CD4-positive, alpha-beta memory T cell (primary cell): ENCODE results near the gene KIRREL3. TPM values are rescaled to one million over a fixed set of nuclear protein-coding genes. Genes with fewer than 3 reads are reported as not detected.

Experiments used
- CTCF ChIA-PET: fragments of 350-600 bp; sonication (Branson Sonifier 250); formaldehyde crosslinking; loops from one replicate; lab custom pipeline; 2021; ENCODE audit warnings: inconsistent platforms; ENCODE audit not compliant: partially characterized antibody; lab: Charles Lee
- POLR2A ChIA-PET: fragments of 350-600 bp; sonication (Branson Sonifier 250); formaldehyde crosslinking; loops from one replicate; lab custom pipeline; 2021; ENCODE audit not compliant: partially characterized antibody; lab: Charles Lee
- DNase-seq, 5 donors: peaks; one replicate each; pipeline versions ENCODE4 v3.0.0 to v3.0.0-alpha.2; 2020 to 2022; ENCODE audit warnings: mixed read lengths in 1 of 5
- H3K27ac ChIP-seq: one replicate; pipeline ENCODE4 v1.7.0; 2013; ENCODE audit warnings: low read depth, low read length
- H3K27me3 ChIP-seq: 2 replicates; pipeline ENCODE4 v1.7.0; 2013; ENCODE audit warnings: mild to moderate bottlenecking, low read length, moderate library complexity; ENCODE audit not compliant: insufficient read depth
- H3K36me3 ChIP-seq: 2 replicates; pipeline ENCODE4 v1.7.0; 2013; ENCODE audit warnings: mild to moderate bottlenecking, low read length, moderate library complexity; ENCODE audit not compliant: insufficient read depth
- H3K4me1 ChIP-seq: 2 replicates; pipeline ENCODE4 v1.7.0; 2013; ENCODE audit warnings: mild to moderate bottlenecking, low read length, moderate library complexity; ENCODE audit not compliant: insufficient read depth
- H3K4me3 ChIP-seq, 2 donors: one replicate each; pipeline ENCODE4 v1.7.0; 2013; ENCODE audit warnings: low read length in 2 of 2, mild to moderate bottlenecking in 1 of 2
- H3K9me3 ChIP-seq, 2 donors: one replicate each; pipeline ENCODE4 v1.7.0; 2013; ENCODE audit warnings: low read length in 2 of 2, control low read depth in 1 of 2; ENCODE audit not compliant: control insufficient read depth in 1 of 2
- H3K27ac Mint-ChIP-seq, 7 donors: one replicate each; pipeline ENCODE4 v1.8.0; 2020 to 2021; ENCODE audit warnings: mixed read lengths in 7 of 7, mild to moderate bottlenecking in 6 of 7, inconsistent platforms in 3 of 7, moderate library complexity in 3 of 7
- H3K27me3 Mint-ChIP-seq, 2 donors: one replicate each; pipeline ENCODE4 v1.8.0; 2020 to 2021; ENCODE audit warnings: mixed read lengths in 2 of 2
- H3K36me3 Mint-ChIP-seq, 2 donors: one replicate each; pipeline ENCODE4 v1.8.0; 2020 to 2021; ENCODE audit warnings: mixed read lengths in 2 of 2, inconsistent platforms in 1 of 2, mild to moderate bottlenecking in 1 of 2
- H3K4me1 Mint-ChIP-seq, 4 donors: one replicate each; pipeline ENCODE4 v1.8.0; 2020 to 2021; ENCODE audit warnings: mixed read lengths in 4 of 4, mild to moderate bottlenecking in 1 of 4
- H3K4me3 Mint-ChIP-seq, 8 donors: one replicate each; pipeline ENCODE4 v1.8.0; 2020 to 2021; ENCODE audit warnings: mixed read lengths in 8 of 8, mild to moderate bottlenecking in 7 of 8, moderate library complexity in 6 of 8, inconsistent platforms in 3 of 8
- H3K9me3 Mint-ChIP-seq, 8 donors: one replicate each; pipeline ENCODE4 v1.8.0; 2020 to 2021; ENCODE audit warnings: mixed read lengths in 8 of 8, mild to moderate bottlenecking in 5 of 8, inconsistent platforms in 3 of 8, moderate library complexity in 1 of 8
- intact Hi-C: fragments of 100-400 bp; cut with micrococcal nuclease; formaldehyde crosslinking; loops from one replicate; pipeline ENCODE4 v1.15.1; 2023
- polyA plus RNA-seq, 2 donors: library from polyadenylated mRNA; unstranded; fragments of 300-500 nt; fragmentation: Illumina TruSeq; gene quantifications; one replicate each; pipeline ENCODE4 v1.2.3, GENCODE V29; 2021
- total RNA-seq, 2 experiments: library from RNA; stranded (reverse); gene quantifications; one replicate each; pipeline ENCODE4 v1.2.3, GENCODE V29; 2021

The KIRREL3 gene
- total and polyA plus RNA-seq, 4 experiments from 2014 or later = not detected

DNA sequence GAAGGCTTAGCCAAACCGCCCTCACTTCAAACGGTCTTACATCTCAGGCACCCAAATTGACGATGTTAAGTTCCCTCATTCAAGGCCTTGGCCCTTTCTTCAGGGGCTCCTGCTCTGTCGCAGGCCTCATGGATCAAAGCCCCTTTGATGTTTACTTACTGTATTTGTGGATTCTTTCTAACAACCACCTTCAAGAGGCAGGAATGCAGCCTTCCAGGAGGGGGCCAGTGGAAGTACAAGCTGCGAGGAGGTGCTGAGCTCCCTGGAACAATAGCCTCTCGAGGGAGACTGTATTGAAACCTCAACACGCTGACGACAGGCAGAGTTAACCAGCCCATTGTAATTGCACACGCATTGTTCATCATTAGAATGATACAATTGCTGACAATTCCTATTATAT lies 436.0 kb downstream of the KIRREL3 start:
- Histone ChIP-seq H3K4me1 (no peaks in the 10 kb centered on the region), H3K27ac (no peak overlapping the region), H3K4me3 (no peak overlapping the region), H3K36me3 (no peaks in the 10 kb centered on the region), H3K27me3 (no peaks in the 10 kb centered on the region), H3K9me3 (no peaks in the 10 kb centered on the region)
- no peaks in the 10 kb centered on the region for H3K4me1 Mint-ChIP-seq
- H3K9me3 Mint-ChIP-seq = peaks cover 0 to 4% (median 0%) of the 10 kb centered on the region in 8 donors
- ChIA-PET CTCF (no interaction called here), POLR2A (no interaction called here)
- intact Hi-C loops = no loop called here
- H3K27me3 Mint-ChIP-seq = peaks cover 4 to 5% of the 10 kb centered on the region in 2 donors
- no peaks in the 10 kb centered on the region for H3K36me3 Mint-ChIP-seq
- DNase-seq = no peak
- no peak overlapping the region for H3K27ac Mint-ChIP-seq
- no peak overlapping the region for H3K4me3 Mint-ChIP-seq

DNA sequence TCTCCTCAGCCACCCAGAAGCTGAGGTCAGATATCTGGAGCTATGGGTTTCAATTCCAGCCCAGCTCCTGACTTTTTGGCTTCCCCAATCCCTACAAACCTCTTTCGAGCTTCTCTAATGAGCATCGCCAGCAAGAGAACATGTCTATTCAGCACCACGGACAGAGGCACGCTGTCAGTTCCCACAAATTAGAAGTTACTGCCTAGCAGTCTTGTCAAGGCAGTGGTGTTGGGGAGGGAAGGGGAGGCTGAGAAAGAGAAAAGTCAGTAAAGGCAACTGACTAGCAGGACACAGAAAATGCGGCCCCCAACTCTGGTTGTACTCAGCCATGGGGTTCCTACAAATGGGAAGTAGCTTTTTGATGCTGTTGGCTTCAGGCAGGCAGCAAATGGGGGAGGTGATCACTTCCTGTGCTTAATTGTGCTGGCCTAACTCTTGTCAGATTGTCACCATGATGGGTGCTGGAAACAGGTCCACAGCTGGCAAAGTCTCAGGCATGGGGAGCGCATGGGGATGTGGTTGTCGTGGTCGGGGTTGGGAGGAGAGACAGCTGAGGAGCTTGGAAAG lies 439.2 kb downstream of the KIRREL3 start:
- POLR2A ChIA-PET = no interaction called here
- H3K27me3 Mint-ChIP-seq = peaks cover 2 to 3% of the 10 kb centered on the region in 2 donors
- no peaks in the 10 kb centered on the region for H3K9me3 ChIP-seq

DNA sequence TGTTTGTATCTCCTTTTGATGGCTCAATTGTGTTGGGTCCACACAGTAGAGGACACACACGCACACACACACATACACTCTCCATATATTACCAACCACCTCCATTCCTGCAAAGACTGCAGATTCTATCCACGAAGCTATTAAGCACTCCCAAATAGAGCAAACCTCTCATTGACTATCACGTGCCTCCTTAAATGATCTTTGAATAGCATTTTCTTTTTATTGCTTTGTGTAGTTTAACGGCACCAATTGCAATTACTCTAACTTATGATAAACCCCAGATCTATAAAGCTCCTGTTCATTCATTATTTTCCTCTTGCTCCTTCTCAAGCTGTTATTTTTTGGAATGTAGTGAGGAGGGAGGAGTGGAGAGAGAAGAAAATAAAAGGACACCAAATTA lies 440.3 kb downstream of the KIRREL3 start:
- no peaks in the 10 kb centered on the region for H3K4me1 Mint-ChIP-seq
- H3K9me3 Mint-ChIP-seq = peaks cover 0 to 4% (median 0%) of the 10 kb centered on the region in 8 donors
- no peak overlapping the region for H3K4me3 Mint-ChIP-seq
- H3K27me3 ChIP-seq = no peaks in the 10 kb centered on the region
- no peak for DNase-seq
- no peaks in the 10 kb centered on the region for H3K36me3 Mint-ChIP-seq
- H3K36me3 ChIP-seq = no peaks in the 10 kb centered on the region
- H3K27ac ChIP-seq = no peak overlapping the region
- ChIA-PET CTCF (no interaction called here), POLR2A (no interaction called here)
- intact Hi-C loops = no loop called here
- H3K27ac Mint-ChIP-seq = no peak overlapping the region
- no peaks in the 10 kb centered on the region for H3K4me1 ChIP-seq
- no peaks in the 10 kb centered on the region for H3K9me3 ChIP-seq
- H3K27me3 Mint-ChIP-seq = peaks cover 4 to 6% of the 10 kb centered on the region in 2 donors
- H3K4me3 ChIP-seq = no peak overlapping the region

More for the DNA sequence above, 439.2 kb downstream of the KIRREL3 start:
- Mint-ChIP-seq H3K4me3 (no peak overlapping the region), H3K4me1 (no peaks in the 10 kb centered on the region), H3K36me3 (no peaks in the 10 kb centered on the region), H3K9me3 (peaks cover 0 to 4% (median 0%) of the 10 kb centered on the region in 8 donors), H3K27ac (no peak overlapping the region)
- intact Hi-C loops = no loop called here
- Histone ChIP-seq H3K4me1 (no peaks in the 10 kb centered on the region), H3K27me3 (no peaks in the 10 kb centered on the region), H3K4me3 (no peak overlapping the region), H3K27ac (no peak overlapping the region), H3K36me3 (no peaks in the 10 kb centered on the region)
- peak in 1 of 5 donors; percentile 1 for DNase-seq
- CTCF ChIA-PET = no interaction called here

DNA sequence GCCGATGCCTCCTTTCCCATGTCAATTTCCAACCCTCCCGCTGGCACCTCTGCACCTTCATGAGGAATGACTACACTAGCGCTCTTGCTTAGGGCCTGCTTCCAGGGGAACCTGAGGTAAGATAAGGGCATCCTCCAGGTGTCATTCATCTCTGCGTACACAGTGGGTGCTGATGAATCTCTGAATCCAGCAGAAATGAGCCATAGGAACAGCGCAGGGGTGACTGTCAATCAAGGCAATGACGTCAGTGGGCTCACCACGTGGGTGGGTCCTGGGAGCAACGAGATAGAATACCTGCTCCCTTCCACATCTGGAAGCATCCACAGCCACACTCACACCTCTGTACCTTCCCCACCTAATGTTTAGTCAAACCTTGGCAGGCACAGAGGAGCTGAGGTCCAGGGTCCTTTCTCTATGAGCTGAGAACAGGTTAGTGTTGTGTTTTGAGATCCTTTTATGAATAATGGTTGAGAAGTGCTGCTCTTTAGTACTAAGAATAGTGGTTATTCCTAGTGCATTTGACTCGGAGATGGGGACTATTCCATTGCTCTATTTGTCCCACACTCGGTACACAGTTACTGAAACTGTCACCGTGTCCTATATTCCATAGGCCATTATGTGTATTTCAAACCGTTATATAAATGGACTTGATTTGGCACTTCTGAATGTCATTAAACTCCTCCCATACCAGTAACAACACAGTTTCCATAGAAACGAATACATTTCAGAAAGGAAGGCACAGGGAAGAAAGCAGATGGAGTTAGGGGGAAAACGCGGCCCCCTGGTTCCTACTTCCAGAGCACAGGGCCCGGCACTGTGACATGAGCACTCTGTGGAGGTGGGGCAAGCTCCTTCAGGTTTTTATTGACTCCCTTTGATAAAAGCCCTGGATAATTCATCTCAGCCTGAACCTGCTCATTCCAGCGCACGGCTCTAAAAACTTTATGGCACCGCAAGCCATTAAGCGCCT lies 451.7 kb downstream of the KIRREL3 start:
- Mint-ChIP-seq H3K4me1 (peaks cover 0 to 2% (median 0%) of the 10 kb centered on the region in 4 donors), H3K27me3 (peaks cover 0 to 6% of the 10 kb centered on the region in 2 donors), H3K27ac (no peak overlapping the region), H3K9me3 (no peaks in the 10 kb centered on the region), H3K36me3 (no peaks in the 10 kb centered on the region), H3K4me3 (no peak overlapping the region)
- Histone ChIP-seq H3K4me1 (no peaks in the 10 kb centered on the region), H3K36me3 (no peaks in the 10 kb centered on the region), H3K27me3 (no peaks in the 10 kb centered on the region), H3K27ac (no peak overlapping the region), H3K4me3 (no peak overlapping the region), H3K9me3 (no peaks in the 10 kb centered on the region)
- intact Hi-C loops = no loop called here
- POLR2A ChIA-PET = no interaction called here
- CTCF ChIA-PET = no interaction called here
- DNase-seq = no peak

DNA sequence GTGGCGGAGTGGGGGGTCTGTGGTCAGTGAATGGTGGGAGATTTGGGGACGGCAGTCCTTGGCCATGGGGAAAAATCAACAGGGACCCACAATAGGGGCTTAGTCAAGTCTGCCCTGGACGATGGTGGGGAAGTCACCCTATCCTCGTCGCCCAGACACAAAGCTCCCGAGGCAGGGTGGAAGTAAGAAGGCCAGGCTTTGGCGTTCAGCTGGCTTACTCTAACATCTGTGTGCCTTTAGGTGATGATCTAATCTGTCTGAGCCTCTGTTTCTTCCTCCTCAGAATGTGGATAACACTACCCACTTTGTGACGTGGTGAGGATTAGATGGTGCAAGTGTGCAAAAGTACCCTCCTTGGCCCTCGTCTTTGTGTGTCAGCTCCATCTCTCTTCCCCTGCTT lies 452.9 kb downstream of the KIRREL3 start:
- Histone ChIP-seq H3K27me3 (no peaks in the 10 kb centered on the region), H3K4me1 (no peaks in the 10 kb centered on the region), H3K27ac (no peak overlapping the region), H3K9me3 (no peaks in the 10 kb centered on the region), H3K36me3 (no peaks in the 10 kb centered on the region), H3K4me3 (no peak overlapping the region)
- ChIA-PET CTCF (no interaction called here), POLR2A (no interaction called here)
- intact Hi-C loops = no loop called here
- Mint-ChIP-seq H3K4me1 (peaks cover 0 to 2% (median 0%) of the 10 kb centered on the region in 4 donors), H3K4me3 (no peak overlapping the region), H3K27me3 (peaks cover 3 to 6% of the 10 kb centered on the region in 2 donors), H3K36me3 (no peaks in the 10 kb centered on the region), H3K9me3 (no peaks in the 10 kb centered on the region), H3K27ac (no peak overlapping the region)
- DNase-seq = no peak

DNA sequence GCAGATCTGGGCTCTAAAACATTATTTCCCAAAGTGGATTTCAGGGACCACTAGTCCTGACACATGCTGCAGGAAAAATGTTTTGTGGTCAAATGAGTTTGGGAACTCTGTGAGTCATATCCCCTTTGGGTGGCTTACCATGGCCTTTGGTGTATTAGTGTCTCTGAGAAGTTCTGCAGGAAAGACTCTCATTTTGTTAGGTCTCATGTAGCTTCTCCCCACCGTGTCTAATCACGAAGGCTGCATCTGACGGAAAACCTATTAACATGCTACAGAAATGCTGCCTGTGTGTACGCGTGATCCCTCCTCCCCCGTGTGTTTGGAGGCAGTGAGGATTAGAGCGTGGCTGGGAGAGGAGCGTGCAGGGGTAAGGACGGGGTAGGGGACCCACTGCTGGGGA lies 453.4 kb downstream of the KIRREL3 start:
- intact Hi-C loops = no loop called here
- CTCF ChIA-PET = no interaction called here
- Histone ChIP-seq H3K27me3 (no peaks in the 10 kb centered on the region), H3K4me3 (no peak overlapping the region), H3K4me1 (no peaks in the 10 kb centered on the region), H3K36me3 (no peaks in the 10 kb centered on the region), H3K9me3 (no peaks in the 10 kb centered on the region), H3K27ac (no peak overlapping the region)
- H3K4me1 Mint-ChIP-seq = peaks cover 0 to 2% (median 0%) of the 10 kb centered on the region in 4 donors
- no peak overlapping the region for H3K27ac Mint-ChIP-seq
- H3K9me3 Mint-ChIP-seq = no peaks in the 10 kb centered on the region
- H3K36me3 Mint-ChIP-seq = no peaks in the 10 kb centered on the region
- peak in 1 of 5 donors; percentile 40 for DNase-seq
- H3K4me3 Mint-ChIP-seq = no peak overlapping the region
- POLR2A ChIA-PET = no interaction called here
- H3K27me3 Mint-ChIP-seq = peaks cover 3 to 6% of the 10 kb centered on the region in 2 donors

DNA sequence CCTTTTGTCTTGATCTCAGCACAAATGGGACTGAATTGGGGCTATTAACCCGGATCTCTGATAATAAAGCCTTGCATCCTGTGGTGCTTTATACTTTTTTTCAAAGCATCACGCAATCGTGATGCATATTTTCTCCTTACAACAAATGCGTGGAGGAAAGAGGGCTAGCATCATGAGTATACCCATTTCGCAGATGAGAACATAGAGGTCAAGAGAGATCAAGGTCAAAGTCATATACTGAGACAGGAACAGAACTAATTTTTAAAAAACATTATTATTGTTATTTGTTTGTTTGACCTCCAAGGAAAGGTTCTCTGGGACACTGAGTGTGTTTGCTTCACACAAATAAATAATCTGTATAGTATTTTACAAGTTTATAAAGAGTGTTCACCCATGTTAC lies 453.9 kb downstream of the KIRREL3 start:
- DNase-seq = no peak
- Histone ChIP-seq H3K4me3 (no peak overlapping the region), H3K36me3 (no peaks in the 10 kb centered on the region), H3K9me3 (no peaks in the 10 kb centered on the region), H3K4me1 (no peaks in the 10 kb centered on the region), H3K27ac (no peak overlapping the region), H3K27me3 (no peaks in the 10 kb centered on the region)
- peaks cover 3 to 6% of the 10 kb centered on the region in 2 donors for H3K27me3 Mint-ChIP-seq
- ChIA-PET CTCF (no interaction called here), POLR2A (no interaction called here)
- no peaks in the 10 kb centered on the region for H3K36me3 Mint-ChIP-seq
- no peak overlapping the region for H3K27ac Mint-ChIP-seq
- intact Hi-C loops = no loop called here
- H3K4me1 Mint-ChIP-seq = peaks cover 0 to 2% (median 0%) of the 10 kb centered on the region in 4 donors
- no peaks in the 10 kb centered on the region for H3K9me3 Mint-ChIP-seq
- no peak overlapping the region for H3K4me3 Mint-ChIP-seq
